ENCODE measurements around the gene NMNAT2. TPM values are rescaled to one million over a fixed set of nuclear protein-coding genes. Genes with fewer than 3 reads are reported as not detected.

The NMNAT2 gene
- polyA plus RNA-seq, 3 donors, result 0.22 to 0.43 TPM; not detected in 1

DNA sequence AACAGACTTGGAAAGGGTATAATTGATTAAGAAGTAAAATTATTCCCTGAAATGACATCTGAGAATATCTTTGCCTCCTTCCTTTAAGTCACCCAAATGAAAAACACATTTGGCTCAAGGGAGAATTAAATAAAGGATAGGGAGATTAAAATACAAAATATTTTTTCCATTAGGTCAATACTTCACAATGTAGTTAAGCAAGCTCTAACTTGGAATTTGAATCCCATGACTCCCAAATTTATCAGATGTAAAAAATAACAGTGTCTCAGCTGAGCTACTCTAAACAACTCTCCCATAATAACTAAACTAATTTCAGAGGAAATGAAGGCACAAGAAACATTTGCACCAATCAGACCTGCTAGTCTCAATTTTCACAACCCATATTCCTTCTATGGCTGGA lies 6.5 kb upstream of the NMNAT2 start:
- no peak overlapping the region for H3K27ac ChIP-seq (ENCODE audit: low read depth in 1 of 2, low read length in 2 of 2)
- intact Hi-C loops (cut with micrococcal nuclease), result no loop called here
- H3K4me1 ChIP-seq (ENCODE audit: control insufficient read depth in 1 of 2, insufficient read depth in 2 of 2, low read length in 2 of 2), result no peaks in the 10 kb centered on the region
- H3K9me3 ChIP-seq (replicated peaks in 1 of 2; ENCODE audit: control insufficient read depth in 1 of 2, insufficient read depth in 1 of 2, low read length in 2 of 2), result no peaks in the 10 kb centered on the region
- no peak overlapping the region for H3K27ac Mint-ChIP-seq
- no peak for TF ChIP-seq CTCF (IDR thresholded peaks at IDR 0.05)
- no peaks in the 10 kb centered on the region for H3K79me2 ChIP-seq (ENCODE audit: insufficient read depth, low read length)
- H3K27me3 Mint-ChIP-seq (ENCODE audit: low read depth in 3 of 3), result peaks cover 31 to 32% (median 32%) of the 10 kb centered on the region in 3 donors
- H3K9ac ChIP-seq (ENCODE audit: insufficient read depth, low read length, poor library complexity, severe bottlenecking), result no peak overlapping the region
- no peaks in the 10 kb centered on the region for H4K20me1 ChIP-seq (ENCODE audit: insufficient read depth, low read length)
- no peaks in the 10 kb centered on the region for H3K4me1 Mint-ChIP-seq
- H2AFZ ChIP-seq (ENCODE audit: insufficient read depth, low read depth, low read length, poor library complexity, severe bottlenecking), result no peak overlapping the region
- peaks cover 0 to 14% (median 3%) of the 10 kb centered on the region in 7 donors for H3K9me3 Mint-ChIP-seq
- H3K27me3 ChIP-seq (ENCODE audit: control insufficient read depth in 2 of 2, insufficient read depth in 2 of 2, low read length in 2 of 2), result peaks cover 30 to 42% of the 10 kb centered on the region in 2 donors
- no peak overlapping the region for H3K4me3 Mint-ChIP-seq
- H3K36me3 ChIP-seq (replicated peaks in 1 of 2; ENCODE audit: control insufficient read depth in 1 of 2, insufficient read depth in 2 of 2, low read length in 2 of 2), result no peaks in the 10 kb centered on the region
- H3K4me2 ChIP-seq (replicated peaks; ENCODE audit: extremely low read depth, low read length, poor library complexity, severe bottlenecking), result no peak overlapping the region
- H3K36me3 Mint-ChIP-seq, result no peaks in the 10 kb centered on the region
- DNase-seq, result no peak
- H3K4me3 ChIP-seq (replicated peaks in 1 of 3; ENCODE audit: low read depth in 2 of 3, low read length in 3 of 3), result no peak overlapping the region

DNA sequence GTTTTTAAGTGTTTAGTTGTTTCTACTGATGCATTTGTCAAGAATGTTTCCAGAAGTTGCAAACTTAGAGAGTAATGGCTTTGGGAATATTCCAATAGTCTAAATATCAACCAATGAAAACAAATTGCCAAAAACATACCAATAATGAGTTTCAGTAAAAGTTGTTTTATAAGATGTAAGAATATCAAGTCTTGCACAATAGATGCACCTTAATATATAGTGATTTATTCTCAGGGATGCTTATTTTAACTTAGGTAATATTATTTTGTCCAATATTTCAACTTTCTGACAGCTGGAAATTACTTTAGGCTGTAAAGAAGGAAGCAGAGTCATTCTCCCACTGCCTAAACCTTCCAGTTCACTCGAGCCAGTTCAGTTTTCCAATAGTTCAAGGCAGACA lies 5.4 kb upstream of the NMNAT2 start:
- peaks cover under 1% of the 10 kb centered on the region for H3K4me1 Mint-ChIP-seq
- H3K9ac ChIP-seq (ENCODE audit: insufficient read depth, low read length, poor library complexity, severe bottlenecking), result no peak overlapping the region
- WGBS (ENCODE audit: insufficient coverage), result 67% methylated on average over 1 of the region's 1 CpG
- TF ChIP-seq CTCF (IDR thresholded peaks at IDR 0.05), result no peak
- intact Hi-C loops (cut with micrococcal nuclease), result no loop called here
- H3K27me3 ChIP-seq (ENCODE audit: control insufficient read depth in 2 of 2, insufficient read depth in 2 of 2, low read length in 2 of 2), result peaks cover 41 to 50% of the 10 kb centered on the region in 2 donors
- H3K27ac ChIP-seq (ENCODE audit: low read depth in 1 of 2, low read length in 2 of 2), result no peak overlapping the region
- H3K4me1 ChIP-seq (ENCODE audit: control insufficient read depth in 1 of 2, insufficient read depth in 2 of 2, low read length in 2 of 2), result no peaks in the 10 kb centered on the region
- no peak overlapping the region for H3K4me2 ChIP-seq (replicated peaks; ENCODE audit: extremely low read depth, low read length, poor library complexity, severe bottlenecking)
- H3K9me3 ChIP-seq (replicated peaks in 1 of 2; ENCODE audit: control insufficient read depth in 1 of 2, insufficient read depth in 1 of 2, low read length in 2 of 2), result no peaks in the 10 kb centered on the region
- peaks cover 0 to 3% of the 10 kb centered on the region in 2 donors for H3K36me3 Mint-ChIP-seq
- no peak overlapping the region for H2AFZ ChIP-seq (ENCODE audit: insufficient read depth, low read depth, low read length, poor library complexity, severe bottlenecking)
- H4K20me1 ChIP-seq (ENCODE audit: insufficient read depth, low read length), result no peaks in the 10 kb centered on the region
- peaks cover 35 to 42% (median 40%) of the 10 kb centered on the region in 3 donors for H3K27me3 Mint-ChIP-seq (ENCODE audit: low read depth in 3 of 3)
- H3K79me2 ChIP-seq (ENCODE audit: insufficient read depth, low read length), result no peaks in the 10 kb centered on the region
- no peaks in the 10 kb centered on the region for H3K36me3 ChIP-seq (replicated peaks in 1 of 2; ENCODE audit: control insufficient read depth in 1 of 2, insufficient read depth in 2 of 2, low read length in 2 of 2)
- no peak overlapping the region for H3K4me3 Mint-ChIP-seq
- no peak overlapping the region for H3K4me3 ChIP-seq (replicated peaks in 1 of 3; ENCODE audit: low read depth in 2 of 3, low read length in 3 of 3)
- H3K27ac Mint-ChIP-seq, result no peak overlapping the region
- DNase-seq, result no peak
- H3K9me3 Mint-ChIP-seq, result peaks cover 0 to 14% (median 3%) of the 10 kb centered on the region in 7 donors

Measured in CD14-positive monocyte (primary cell).